ENCODE data around the gene SHANK1.
"Not testable (repeated sequence)": the region's sequence is repeated elsewhere in the genome, so short reads cannot be mapped to it uniquely, and the experiment has no call there.

- not testable (repeated sequence) for TF ChIP-seq CTCF (conservative IDR thresholded peaks at IDR 0.05; ENCODE audit: low read depth, low read length); EZH2phosphoT487 (IDR thresholded peaks at IDR 0.05; ENCODE audit: borderline replicate concordance, low read length)
Observed at GRCh38 chr19:50756244-50756643, 36.6 kb upstream of the SHANK1 start.
